Heart left ventricle (tissue), 13 donors: ENCODE measurements around the gene MAP4K4.

Experiments
- CTCF ChIP-seq, 12 donors: fragments of 200-600 bp; sonication (generic) in 4 of 12; IDR thresholded peaks; one replicate each; pipeline versions ENCODE4 v1.5.0 to v1.8.0; 2018 to 2022; ENCODE audit warnings: antibody characterized with exemption in 12 of 12, mild to moderate bottlenecking in 5 of 12
- POLR2A ChIP-seq, 2 donors: fragments of 450-650 bp; IDR thresholded peaks; one replicate each; pipeline ENCODE4 v1.6.1; 2017; ENCODE audit warnings: antibody characterized with exemption in 2 of 2, mild to moderate bottlenecking in 2 of 2, moderate library complexity in 2 of 2
- donor health status: ischemic (EF 13 %, LVEDD 7.1; RV severe dilation, severe dysfunction).
- donor health status: DM: no; HTN: yes; CAD: no.
- donor health status: DM: no; HTN: no; CAD: no.
- donor health status: ischemic (EF 25% LVEDD 6.9; RV normal size, moderate dysfunction).
- donor health status: ischemic (EF 25% LVEDD 5.7; RV mildly dilated, moderate dysfunction).
- donor health status: ischemic (EF 35%, LVEDD 5.7; RV mildly dilated, moderate dysfunction).
- donor health status: nonischemic (EF 11% LVEDD 7.7; RV severe dilation, severe dysfunction).
- donor health status: DM: yes; HTN: yes; CAD: no.
- donor health status: PGD.
- donor health status: ischemic (EF 29% LVEDD 5.4; RV normal size, mild dysfunction).
- donor health status: nonischemic (EF 23%, LVEDD 6.1; RV moderate dilation, normal function).

DNA sequence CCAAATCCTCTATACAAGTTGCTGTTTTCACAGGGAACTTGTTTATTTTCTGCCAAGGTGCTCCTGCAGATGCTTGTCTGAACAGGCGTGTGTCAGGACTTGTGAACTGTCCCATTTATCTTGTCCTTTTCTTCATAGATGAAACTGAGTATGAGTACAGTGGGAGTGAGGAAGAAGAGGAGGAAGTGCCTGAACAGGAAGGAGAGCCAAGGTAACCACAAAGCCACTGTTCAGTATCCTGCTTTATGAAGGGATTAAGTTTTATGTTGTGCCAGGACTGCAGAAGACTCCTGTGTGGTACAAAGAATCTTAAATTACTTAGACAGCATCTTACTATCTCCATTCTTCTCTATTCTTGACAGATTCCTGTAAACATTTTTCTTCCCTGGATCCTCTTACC is 145.0 kb downstream of the MAP4K4 start:
- no peak for TF ChIP-seq CTCF (IDR thresholded peaks at IDR 0.05)
- no peak for TF ChIP-seq POLR2A (IDR thresholded peaks at IDR 0.05)
